Left cardiac atrium (tissue), 4 donors: ENCODE measurements around the gene DNAH6. TPM values are rescaled to one million over a fixed set of nuclear protein-coding genes. Genes with fewer than 3 reads are reported as not detected.
"Not testable (repeated sequence)": the region's sequence is repeated elsewhere in the genome, so short reads cannot be mapped to it uniquely, and the experiment has no call there.

Experiments used
- ATAC-seq, 2 donors: fragments of 200-7000 bp; cut with Tn5 transposase; one replicate each; pipeline ENCODE4 v1.9.1; 2020; ENCODE audit warnings: mild to moderate bottlenecking in 2 of 2, moderate library complexity in 2 of 2
- DNase-seq: peaks from one replicate; pipeline ENCODE4 v3.0.0-alpha.2; 2020
- intact Hi-C, 2 donors: fragments of 100-400 bp; cut with DNase I; formaldehyde crosslinking; loops; one replicate each; pipeline versions ENCODE4 v1.14.1 to v1.15.1; 2022 to 2023
- long read RNA-seq: library from polyadenylated mRNA; unstranded; transcript quantifications from one replicate; pipeline ENCODE4 v2.0.0, GENCODE V29; 2021
- total RNA-seq, 2 donors: library from RNA; stranded (reverse); fragmentation: NEBNext Ultra II Directional; extraction: Animal tissue kit (Norgen Biotek cat#: 25700); gene quantifications; one replicate each; pipeline ENCODE4 v1.2.1, GENCODE V29; 2021
- donor health status: DM: no; HTN: yes; CAD: no.
- donor health status: DM: no; HTN: yes; CAD: no; lungs with severe emphysema.
- donor health status: DM: yes; HTN: yes; CAD: no.
- donor health status: Dilated cardiomyopathy.

DNAH6 gene, protein sequence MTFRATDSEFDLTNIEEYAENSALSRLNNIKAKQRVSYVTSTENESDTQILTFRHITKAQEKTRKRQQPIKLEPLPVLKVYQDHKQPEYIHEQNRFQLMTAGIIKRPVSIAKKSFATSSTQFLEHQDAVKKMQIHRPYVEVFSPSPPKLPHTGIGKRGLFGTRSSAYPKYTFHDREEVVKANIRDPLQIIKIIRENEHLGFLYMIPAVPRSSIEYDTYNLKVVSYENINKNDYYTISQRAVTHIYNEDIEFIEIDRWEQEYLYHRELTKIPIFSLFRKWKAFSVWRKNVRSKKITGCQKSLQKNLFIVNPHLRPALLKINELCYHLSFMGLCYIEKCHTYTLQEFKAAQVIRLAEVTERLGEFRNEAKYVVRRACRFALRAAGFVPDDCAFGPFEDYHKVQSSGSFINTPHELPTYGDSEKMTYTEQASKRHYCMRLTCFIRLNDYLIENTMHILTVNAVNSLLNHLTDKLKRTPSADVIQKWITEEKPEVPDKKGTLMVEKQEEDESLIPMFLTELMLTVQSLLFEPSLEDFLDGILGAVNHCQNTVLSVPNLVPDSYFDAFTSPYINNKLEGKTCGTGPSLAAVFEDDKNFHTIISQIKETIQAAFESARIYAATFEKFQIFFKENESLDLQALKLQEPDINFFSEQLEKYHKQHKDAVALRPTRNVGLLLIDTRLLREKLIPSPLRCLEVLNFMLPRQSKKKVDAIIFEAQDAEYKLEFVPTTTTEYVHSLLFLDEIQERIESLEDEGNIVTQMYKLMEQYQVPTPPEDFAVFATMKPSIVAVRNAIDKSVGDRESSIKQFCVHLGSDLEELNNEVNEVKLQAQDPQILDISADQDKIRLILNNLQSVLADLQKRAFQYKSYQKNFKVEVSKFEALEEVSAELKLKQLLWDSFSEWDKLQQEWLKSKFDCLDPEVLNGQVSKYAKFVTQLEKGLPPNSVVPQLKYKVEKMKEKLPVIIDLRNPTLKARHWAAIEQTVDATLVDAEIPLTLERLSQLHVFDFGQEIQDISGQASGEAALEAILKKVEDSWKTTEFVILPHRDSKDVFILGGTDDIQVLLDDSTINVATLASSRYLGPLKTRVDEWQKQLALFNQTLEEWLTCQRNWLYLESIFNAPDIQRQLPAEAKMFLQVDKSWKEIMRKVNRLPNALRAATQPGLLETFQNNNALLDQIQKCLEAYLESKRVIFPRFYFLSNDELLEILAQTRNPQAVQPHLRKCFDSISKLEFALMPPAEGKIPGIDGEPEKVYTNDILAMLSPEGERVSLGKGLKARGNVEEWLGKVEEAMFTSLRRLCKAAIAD (N-terminal part only)
- total RNA-seq = under 1 TPM; 0.16 to 0.38 TPM
- long read RNA-seq = 0 reads

GRCh38 chr2:84516234-84516986 lies at the start of gene DNAH6:
Gene DNAH6, plus strand, starts transcription at chr2:84516498. Its CDS starts 1,329 bp downstream, at chr2:84517827.
- intact Hi-C loops = no loop called here
- peak; percentile 99 to 100 for ATAC-seq
- peak; percentile 95 for DNase-seq

GRCh38 chr2:84467389-84467788 lies 48.9 kb upstream of the DNAH6 start:
- ATAC-seq = no peak
- no peak for DNase-seq
- intact Hi-C loops = no loop called here

DNA sequence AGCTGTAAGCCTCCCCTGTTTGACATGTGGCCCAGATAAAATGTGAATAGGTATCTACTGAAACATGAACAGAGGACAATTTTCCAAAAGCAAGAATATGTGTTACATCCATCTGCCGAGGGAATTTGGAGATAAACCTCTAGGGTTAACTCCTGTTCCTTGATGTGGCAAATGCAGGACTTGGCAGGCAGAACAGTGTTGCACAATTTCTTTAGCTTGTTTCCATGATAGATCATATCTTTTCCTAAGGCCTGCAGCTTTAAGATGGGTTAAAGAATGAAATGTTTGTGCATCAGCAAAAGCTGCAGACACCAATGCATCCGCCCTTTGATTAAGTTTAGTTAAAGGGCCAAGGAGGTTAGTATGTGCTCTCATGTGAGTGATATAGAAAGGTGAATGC lies 43.9 kb upstream of the DNAH6 start:
- DNase-seq, intact Hi-C loops, ATAC-seq: not testable (repeated sequence)

- no peak for ATAC-seq
- DNase-seq = no peak
- intact Hi-C loops = no loop called here
These were observed 43.3 kb upstream of the DNAH6 start for GRCh38 chr2:84472856-84473565.

- DNase-seq (no peak), ATAC-seq (no peak)
- intact Hi-C loops = no loop called here
These were observed 42.1 kb upstream of the DNAH6 start for GRCh38 chr2:84474176-84474575.

- intact Hi-C loops = no loop called here
- ATAC-seq = no peak
- no peak for DNase-seq
These were observed 38.4 kb upstream of the DNAH6 start for GRCh38 chr2:84477886-84478285.

DNA sequence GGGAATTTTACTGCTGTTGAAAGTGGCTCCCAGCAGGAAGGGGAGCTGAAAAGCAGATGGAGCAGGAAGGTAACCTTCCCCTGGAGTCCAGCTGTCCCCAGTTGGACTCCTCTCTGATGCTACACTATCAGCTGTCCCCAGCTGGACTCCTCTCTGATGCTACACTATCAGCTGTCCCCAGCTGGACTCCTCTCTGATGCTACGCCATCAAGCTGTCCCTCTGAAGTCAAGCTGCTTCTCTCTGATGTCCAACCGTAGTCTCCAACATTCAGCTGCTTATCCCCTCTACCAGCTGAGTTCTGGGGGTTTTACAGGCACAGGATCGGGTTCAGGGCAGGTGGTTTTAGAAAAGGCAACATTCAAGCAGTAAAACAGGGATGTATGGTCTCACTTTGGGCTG lies 37.4 kb upstream of the DNAH6 start:
- intact Hi-C loops = no loop called here
- ATAC-seq (no peak), DNase-seq (no peak)

DNA sequence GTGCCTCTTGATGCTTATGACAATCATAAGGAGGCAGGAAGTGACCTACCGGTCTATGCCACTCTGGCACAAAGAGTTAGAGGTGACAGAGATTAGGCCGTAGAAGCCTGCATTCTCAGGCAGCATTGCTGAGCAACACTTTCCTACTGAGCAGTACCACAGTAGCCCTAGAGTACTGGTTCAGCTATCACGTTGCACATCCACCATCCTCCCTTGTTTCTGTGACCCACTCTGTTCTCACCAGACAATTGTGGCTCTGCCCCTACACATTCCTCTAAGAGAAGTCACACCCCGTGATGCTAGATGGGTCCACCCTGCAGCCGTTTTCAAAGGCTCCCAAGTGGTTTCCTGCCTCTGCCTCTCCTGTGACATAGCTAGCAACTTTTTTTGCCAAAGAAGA lies 34.6 kb upstream of the DNAH6 start:
- DNase-seq (no peak), ATAC-seq (no peak)
- intact Hi-C loops = no loop called here

DNA sequence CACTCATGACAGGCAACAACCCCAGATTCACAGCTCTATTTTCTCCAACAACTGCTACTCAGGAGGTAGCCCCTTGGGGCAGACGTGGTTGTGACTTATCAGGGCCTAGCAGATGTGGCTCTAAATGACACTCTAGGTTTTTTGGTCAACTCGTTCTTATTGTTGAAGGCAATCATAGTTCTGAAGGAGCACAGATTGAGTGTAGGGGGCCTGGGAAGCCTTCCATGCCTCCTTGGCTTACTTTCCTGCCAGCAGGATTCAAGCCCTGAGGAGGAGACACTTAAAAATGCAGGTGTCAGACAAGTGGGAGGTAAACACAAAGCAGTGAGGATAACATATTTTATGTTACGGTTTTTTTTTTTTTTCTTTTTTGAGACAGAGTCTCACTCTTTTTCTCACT lies 33.7 kb upstream of the DNAH6 start:
- intact Hi-C loops = no loop called here
- ATAC-seq (no peak), DNase-seq (no peak)

DNA sequence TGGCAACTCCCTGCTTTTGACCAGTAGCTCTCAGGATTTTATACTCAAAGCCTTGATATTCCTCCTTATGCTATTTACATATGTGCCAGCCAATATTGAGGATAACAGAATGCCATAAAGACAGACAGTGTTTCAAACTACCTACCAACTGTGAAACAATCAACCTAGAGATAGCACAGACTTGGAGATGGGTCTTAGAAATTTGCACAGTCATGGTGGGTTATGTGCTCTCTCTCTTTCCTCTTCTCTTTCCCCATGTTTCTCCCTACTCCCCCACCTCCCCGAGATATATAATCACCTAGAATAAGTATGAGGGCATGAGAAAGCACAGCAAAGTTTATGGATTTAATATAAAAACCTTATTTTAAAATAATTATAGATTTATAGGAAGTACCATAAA lies 33.0 kb upstream of the DNAH6 start:
- ATAC-seq (no peak), DNase-seq (no peak)
- intact Hi-C loops = no loop called here

DNA sequence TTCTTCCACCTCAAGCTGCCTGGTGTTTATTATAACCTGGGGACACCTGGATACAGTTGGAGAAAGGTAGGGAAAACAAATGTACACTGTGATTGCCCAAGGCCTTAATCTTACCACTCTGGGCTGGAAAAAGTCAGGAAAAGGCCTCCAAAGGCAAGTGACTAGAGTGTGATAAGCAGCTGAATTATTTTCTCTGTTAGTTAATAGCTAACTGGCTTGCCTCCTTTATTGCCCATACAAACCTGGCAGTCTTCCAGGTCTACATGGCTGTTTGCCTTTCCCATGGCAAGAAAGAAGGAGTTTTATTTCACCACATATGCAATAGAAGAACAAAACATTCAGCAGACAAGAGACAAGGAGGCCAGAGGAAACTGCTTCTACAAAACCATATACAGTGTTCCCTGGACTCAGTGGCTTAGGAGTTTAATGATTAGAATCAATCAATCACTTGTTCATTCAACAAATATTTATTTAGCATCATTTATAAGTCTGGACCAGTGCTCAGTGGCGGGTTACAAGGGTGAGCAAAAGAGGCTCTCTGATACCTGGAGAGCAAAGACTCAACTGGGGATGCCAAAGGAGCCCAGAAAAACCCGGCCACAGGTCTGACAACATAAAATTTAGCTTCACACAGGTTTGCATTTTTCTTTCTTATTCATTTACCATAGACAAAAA lies 29.7 kb upstream of the DNAH6 start:
- DNase-seq = no peak
- intact Hi-C loops = no loop called here
- peak in 1 of 2 donors; percentile 45 for ATAC-seq

DNA sequence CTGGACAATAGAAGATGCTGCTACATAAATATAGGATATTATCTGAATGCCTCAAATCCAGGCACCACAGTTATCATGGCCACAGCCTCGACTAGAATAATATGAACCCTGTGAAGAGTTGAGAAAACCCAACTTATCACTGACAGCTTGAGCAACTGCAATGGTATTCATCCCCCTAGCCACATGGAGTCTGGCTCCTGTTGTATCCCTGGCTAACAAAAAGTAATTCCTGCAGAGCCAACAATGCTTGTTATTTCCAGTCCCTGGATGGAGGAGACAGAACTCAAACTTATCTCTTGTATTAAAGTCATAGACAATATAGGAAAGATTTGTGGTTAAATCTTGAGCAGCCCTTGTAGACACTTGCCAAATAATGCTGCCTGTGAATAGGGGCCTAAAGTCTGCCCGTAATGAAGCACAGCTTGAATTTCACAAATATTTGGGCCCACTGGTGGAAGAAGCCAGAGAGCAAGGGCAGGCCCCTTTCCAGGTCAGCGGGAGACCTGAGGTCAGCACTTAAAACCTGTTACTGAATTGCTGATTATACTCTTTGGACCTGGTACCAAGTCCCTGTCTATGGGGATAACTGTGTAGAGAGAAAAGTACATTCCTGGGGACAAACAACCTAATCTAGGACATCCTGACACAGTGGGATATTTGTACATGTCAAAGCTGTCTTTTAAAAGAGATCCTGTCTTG lies 28.9 kb upstream of the DNAH6 start:
- DNase-seq = no peak
- ATAC-seq = peak; percentile 19 to 71
- intact Hi-C loops = no loop called here

GRCh38 chr2:84491256-84491655 lies 25.0 kb upstream of the DNAH6 start:
- intact Hi-C loops = loop anchor here in 1 of 2 donors (10.0 kb wide), 1 partner anchor 384 kb away; no protein-coding TSS in a partner anchor
- ATAC-seq (no peak), DNase-seq (no peak)

- no peak for ATAC-seq
- no peak for DNase-seq
- intact Hi-C loops = loop anchor here in 1 of 2 donors (10.0 kb wide), 1 partner anchor 383 kb away; no protein-coding TSS in a partner anchor
These were observed 24.6 kb upstream of the DNAH6 start for GRCh38 chr2:84491741-84492140.

GRCh38 chr2:84492571-84492970 lies 23.7 kb upstream of the DNAH6 start:
- DNase-seq = no peak
- intact Hi-C loops = loop anchor here in 1 of 2 donors (10.0 kb wide), 1 partner anchor 382 kb away; no protein-coding TSS in a partner anchor
- ATAC-seq = no peak

- DNase-seq (no peak), ATAC-seq (no peak)
These were observed 22.8 kb upstream of the DNAH6 start for GRCh38 chr2:84493514-84493913.

DNA sequence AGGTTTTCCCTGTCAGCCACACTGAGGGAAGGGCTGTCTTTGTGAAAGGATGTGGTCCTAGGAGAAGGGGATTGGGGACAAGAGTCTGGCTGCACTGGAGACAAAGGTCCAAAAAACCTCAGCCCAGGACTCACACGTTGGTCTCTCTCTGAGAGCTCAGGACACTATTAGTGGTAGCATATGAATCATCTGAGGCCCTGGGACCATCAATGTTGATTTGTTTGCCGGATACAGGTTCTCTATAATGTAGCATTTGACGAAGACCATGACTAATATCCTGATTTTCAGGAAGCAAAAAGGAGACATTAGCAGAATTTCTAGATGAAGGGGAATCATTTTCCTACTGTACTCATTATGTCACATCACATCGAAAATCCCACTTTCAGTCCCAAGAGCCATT lies 22.2 kb upstream of the DNAH6 start:
- ATAC-seq (no peak), DNase-seq (no peak)
- intact Hi-C loops = loop anchor here (2.0 to 10.0 kb wide), 3 partner anchors 139 to 433 kb away; no protein-coding TSS in a partner anchor

More at GRCh38 chr2:84493514-84493913, 22.8 kb upstream of the DNAH6 start:
- intact Hi-C loops = loop anchor here in 1 of 2 donors (10.0 kb wide), 1 partner anchor 381 kb away; no protein-coding TSS in a partner anchor
